KG1 (cell line): ENCODE data around the gene PLA2G2E.
A peak's percentile ranks its signal among the peaks of the same experiment; 100 is the strongest.
"Not testable (repeated sequence)": the region's sequence is repeated elsewhere in the genome, so short reads cannot be mapped to it uniquely, and the experiment has no call there.

Experiments
- DNase-seq: peaks from one replicate; lab custom pipeline; 2025; lab: John Stamatoyannopoulos, UW

Gene PLA2G2E

DNA sequence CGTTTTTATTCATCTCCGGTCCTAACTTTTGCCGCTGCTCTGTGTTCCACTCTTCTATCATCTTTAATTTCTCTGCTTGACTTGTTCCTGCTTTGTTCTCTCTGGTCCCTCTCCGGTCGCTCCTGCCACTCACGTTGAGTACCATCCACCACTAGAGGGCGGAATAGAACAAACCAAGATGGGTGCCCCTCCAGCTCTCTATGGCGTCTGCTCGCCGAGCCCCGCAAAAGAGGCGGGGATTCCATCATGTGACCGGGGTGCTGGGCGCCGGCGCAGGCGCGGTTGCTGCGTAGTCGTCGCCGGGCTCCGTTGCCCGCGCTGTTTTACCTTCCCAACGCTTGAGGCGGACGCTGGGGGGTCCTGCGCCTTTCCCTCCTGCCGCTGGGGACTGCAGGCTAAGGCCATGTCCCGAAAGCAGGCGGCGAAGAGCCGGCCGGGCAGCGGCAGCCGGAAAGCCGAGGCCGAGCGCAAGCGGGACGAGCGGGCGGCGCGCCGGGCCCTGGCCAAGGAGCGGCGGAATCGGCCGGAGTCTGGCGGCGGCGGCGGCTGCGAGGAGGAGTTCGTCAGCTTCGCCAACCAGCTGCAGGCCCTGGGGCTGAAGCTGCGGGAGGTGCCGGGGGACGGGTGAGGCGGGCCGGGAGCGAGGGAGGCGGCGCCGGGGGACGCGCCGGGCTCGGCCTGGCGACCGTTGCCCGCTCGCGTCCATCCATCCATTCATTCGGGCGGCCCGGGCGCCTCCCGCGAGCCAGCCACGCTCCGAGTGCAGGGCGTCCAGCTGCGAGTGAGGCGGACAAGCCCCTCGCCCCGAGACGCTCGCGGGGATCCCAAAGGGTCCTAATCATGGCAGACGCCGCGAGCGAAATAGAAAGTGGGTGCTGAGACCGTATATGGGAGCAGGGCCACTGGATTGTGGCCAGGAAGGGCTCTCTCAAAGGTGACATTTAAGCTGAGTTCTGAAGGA, 41.0 kb downstream of the PLA2G2E start, which contains the start of gene OTUD3:
Gene OTUD3, plus strand, starts transcription at position 285 of the 961 bp plus-strand sequence. Its CDS starts 119 bp downstream, at position 404.
- peak; percentile 93 for DNase-seq

- not testable (repeated sequence) for DNase-seq
These were observed 42.6 kb downstream of the PLA2G2E start for GRCh38 chr1:19880841-19881240.

DNA sequence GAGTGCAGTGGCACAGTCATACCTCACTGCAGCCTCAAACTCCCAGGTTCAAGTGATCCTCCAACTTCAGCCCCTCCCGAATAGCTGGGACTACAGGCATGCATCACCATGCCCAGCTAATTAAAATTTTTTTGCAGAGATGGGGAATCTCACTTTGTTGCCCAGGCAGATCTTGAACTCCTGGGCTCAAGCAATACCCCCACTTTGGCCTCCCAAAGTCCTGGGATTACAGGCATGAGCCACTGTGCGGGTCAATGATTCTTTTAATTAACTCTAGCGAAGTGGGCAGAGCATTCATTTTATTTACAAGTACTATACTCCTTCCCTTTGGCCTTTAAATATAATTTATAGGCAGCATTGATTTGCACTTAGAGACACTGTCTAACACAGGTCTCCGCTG, 43.8 kb downstream of the PLA2G2E start:
- DNase-seq = no peak

GRCh38 chr1:19879227-19879626, 44.2 kb downstream of the PLA2G2E start:
- no peak for DNase-seq

DNA sequence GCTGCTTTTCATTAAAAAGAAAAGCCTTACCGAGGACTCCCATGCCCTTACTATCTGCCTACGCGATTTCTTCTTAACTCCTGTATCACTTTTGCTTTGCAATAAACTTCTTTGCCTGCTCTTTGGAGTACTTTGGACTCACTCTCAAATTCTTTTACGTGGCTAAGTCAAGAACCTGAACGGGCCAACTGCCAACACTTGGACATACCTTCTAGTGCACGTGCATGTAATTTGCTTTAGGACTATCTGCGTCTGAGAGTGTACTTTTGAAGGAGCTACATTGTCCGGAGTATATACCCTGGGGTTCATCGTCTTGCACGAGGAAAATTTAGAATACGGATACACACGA, 44.8 kb downstream of the PLA2G2E start:
- no peak for DNase-seq

DNA sequence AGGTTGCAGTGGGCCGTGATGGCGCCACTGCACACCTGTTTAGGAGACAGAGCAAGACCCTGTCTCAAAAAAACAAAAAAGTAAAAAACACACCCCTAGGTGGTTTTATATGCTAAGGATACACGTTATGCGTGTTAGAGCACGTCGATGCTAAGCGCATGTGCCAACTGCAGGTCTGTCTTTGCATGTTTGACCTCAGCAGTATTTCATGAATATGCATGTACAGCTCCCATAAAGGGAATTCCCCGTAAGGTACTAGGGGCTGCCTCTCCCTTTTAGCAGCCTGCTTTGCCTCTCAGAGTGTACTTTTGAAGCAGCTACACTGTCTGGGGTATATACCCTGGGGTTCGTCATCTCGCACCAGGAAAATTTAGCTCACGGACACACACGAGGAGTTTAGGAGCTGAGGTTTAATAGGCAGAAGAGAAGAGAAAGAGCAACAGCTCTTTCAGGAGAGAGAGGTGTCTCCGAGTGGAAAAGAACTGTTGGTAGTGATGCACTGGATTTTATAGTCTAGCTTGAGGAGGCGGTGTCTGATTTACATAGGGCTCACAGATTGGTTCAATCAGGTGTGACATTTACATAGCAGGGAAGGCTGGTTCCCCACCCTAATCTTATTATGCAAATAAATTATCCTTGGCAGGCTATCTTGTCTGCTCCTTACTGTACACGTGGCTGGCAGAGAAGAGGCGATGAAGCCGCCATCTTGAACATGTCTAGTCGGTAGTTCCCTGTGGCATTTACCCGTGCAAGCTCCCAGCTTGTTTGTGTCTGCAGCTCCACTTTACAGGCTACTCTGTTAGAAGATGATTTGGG, 45.4 kb downstream of the PLA2G2E start:
- no peak for DNase-seq

GRCh38 chr1:19877181-19877750, 46.2 kb downstream of the PLA2G2E start:
- DNase-seq = no peak

- no peak for DNase-seq
These were observed 51.2 kb downstream of the PLA2G2E start for GRCh38 chr1:19872190-19872589.
